Activated T-cell treated with anti-CD3 and anti-CD28 coated beads for 1 hour (primary cell): ENCODE results near the gene DEGS1.

Experiments
- DNase-seq: peaks from one replicate; pipeline ENCODE4 v3.0.0-alpha.2; 2020; ENCODE audit warnings: low read depth

Gene DEGS1

DNA sequence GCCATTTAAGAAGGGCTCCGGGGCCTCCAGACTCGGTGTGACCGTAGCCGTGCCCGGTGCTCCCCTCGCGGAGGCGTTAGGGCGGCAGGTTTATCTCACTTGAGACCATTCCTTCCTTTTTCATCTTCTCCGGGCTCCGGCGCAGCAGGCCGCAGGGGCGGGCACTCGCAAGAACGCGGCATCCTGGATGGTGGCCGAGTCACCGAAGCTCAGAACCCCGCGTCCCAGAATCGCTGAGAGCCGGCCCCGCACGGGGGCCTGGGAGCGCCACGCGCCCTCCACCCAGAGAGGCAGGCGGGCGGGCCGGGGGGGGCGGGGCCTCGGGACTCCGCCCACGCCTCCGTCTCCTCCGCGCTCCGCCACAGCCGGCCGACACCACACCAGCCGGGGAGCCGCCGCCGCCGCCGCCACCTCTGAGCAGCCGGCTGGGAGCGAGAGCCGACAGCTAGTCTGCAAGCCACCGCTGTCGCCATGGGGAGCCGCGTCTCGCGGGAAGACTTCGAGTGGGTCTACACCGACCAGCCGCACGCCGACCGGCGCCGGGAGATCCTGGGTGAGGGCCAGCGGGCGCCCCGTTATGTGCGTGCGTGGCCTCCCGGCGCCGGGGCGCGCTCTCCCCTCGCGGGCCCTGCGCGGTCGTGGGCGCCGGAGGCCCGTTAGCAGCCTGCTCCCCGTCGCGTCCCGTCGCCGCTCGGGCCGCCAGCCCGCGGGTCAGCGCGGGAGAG lies at the start of gene DEGS1:
TSS of gene DEGS1 (plus strand) at position 375 of the 725 bp plus-strand sequence. CDS start at position 472, 97 bp downstream.
- DNase-seq: peak; percentile 72

- DNase-seq: no peak
Observed at GRCh38 chr1:224133741-224134299, 49.2 kb upstream of the DEGS1 start.

DNA sequence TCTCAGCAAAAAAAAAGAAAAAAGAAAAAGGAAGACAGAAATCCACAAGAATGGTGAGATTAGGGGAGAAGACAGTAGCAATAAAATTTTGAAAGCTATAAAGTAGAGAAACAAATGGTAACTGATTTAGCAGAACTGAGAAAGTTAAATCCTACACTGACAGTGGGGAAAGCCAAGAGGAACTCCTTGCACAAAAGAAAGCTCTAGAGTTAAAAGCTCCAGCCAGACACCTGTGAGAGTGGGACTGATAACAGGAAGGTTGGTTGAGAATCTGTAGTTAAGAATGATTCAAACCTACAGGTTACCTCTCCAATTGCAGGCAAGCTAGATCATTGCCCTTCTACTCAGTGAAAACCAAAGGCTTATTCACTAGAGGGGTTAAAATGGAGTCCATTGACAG lies 45.5 kb upstream of the DEGS1 start:
- DNase-seq: no peak

- DNase-seq: no peak
Observed at GRCh38 chr1:224138198-224138597, 44.8 kb upstream of the DEGS1 start.

DNA sequence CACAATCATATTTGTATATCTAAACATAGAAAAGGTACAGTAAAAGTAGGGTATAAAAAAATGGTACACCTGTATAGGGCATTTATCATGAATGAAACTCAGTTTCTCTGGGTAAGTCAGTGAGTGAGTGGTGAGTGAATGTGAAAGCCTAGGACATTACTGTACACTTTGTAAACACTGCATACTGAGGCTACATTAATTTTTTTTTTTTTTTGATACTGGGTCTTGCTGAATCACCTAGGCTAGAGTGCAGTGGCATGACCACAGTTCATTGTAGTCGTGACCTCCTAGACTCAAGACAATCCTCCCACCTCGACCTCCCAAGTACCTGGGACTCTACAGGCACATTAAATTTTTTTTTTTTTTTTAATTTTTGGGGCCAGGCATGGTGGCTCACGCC lies 41.3 kb upstream of the DEGS1 start:
- no peak for DNase-seq

DNA sequence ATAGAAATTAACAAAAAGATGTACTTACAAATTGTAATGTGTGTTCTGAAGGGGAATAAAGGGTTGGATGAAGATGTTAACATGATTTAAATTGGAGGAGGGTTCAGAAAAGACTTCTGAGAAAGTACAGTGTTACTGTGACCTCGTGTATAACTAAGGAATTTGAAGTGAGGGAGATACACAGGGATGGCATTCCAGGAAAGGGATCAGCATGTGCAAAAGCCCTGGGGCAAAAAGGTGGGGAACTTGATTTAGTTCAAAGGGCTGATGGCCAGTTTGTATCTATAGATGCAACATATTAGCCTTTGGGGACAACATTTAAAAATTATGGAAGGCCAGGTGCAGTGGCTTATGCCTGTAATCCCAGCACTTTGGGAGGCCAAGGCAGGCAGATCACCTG lies 33.3 kb upstream of the DEGS1 start:
- no peak for DNase-seq

- DNase-seq: no peak
Observed at GRCh38 chr1:224151117-224151516, 31.9 kb upstream of the DEGS1 start.

GRCh38 chr1:224157316-224157715 lies 25.7 kb upstream of the DEGS1 start:
- no peak for DNase-seq

- no peak for DNase-seq
Observed at GRCh38 chr1:224159541-224159940, 23.5 kb upstream of the DEGS1 start.

- DNase-seq: no peak
Observed at GRCh38 chr1:224160171-224160682, 22.8 kb upstream of the DEGS1 start.

DNA sequence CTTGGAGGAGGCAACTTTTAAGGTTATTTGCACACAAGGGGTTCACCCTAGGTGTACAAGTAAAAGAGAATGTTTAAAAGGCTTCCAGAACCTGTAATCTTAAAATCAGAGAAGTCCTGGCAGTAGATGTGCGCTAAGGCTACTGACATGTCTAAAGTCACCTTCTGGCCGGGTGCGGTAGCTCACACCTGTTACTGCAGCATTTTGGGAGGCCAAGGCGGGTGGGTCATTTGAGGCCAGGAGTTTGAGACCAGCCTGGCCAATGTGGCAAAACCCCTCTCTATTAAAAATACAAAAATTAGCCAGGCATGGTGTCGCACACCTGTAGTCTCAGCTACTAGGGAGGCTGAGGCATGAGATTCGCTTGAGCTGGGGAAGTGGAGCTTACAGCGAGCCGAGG lies 20.3 kb upstream of the DEGS1 start:
- no peak for DNase-seq

- no peak for DNase-seq
Observed at GRCh38 chr1:224163311-224163710, 19.7 kb upstream of the DEGS1 start.

- DNase-seq: no peak
Observed at GRCh38 chr1:224168859-224169380, 14.1 kb upstream of the DEGS1 start.

DNA sequence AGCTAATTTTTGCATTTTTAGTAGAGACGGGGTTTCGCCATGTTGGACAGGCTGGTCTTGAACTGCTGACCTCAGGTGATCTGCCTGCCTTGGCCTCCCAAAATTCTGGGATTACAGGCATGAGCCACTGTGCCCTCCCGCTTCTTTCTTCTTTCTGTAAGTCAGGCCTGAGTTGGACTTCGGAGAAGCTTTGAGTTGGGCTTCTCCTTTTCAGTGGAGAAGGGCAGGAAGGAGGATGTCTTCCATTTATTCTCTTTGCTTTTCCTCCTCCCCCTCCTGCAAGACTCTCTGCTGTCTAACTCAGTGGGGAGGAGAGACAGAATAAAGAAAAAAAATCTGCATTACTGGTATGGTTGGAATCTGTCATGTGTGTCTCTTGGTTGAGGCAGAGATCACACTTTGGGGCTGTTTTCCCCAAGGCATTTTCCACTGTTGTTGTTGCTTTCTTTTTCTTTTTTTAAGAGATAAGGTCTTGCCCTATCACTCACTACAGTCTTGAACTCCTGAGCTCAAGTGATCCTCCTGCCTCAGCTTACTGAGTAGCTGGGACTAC lies 13.2 kb upstream of the DEGS1 start:
- DNase-seq: no peak

GRCh38 chr1:224170343-224170742 lies 12.7 kb upstream of the DEGS1 start:
- no peak for DNase-seq

- DNase-seq: no peak
Observed at GRCh38 chr1:224170748-224171478, 12.1 kb upstream of the DEGS1 start.

DNA sequence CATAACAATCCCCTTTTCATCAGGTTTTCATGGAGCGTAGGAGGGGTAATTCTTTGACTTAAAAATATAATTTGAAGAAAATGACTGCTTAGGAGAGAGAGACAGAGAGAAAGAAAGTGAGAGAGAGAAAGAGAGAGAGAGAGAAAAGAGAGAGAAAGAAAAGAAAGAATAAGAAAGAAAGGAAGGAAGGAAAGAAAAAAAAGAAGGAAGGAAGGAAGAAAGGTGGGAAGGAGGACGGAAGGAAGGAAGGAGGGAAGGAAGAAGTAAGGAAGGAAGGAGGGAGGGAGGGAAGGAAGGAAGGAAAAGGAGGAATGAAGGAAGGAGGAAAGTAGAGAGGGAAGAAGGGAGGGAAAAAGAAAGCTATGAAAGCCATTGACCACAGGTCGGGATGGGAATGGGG lies 10.8 kb upstream of the DEGS1 start:
- no peak for DNase-seq

- no peak for DNase-seq
Observed at GRCh38 chr1:224173523-224173922, 9.5 kb upstream of the DEGS1 start.

DNA sequence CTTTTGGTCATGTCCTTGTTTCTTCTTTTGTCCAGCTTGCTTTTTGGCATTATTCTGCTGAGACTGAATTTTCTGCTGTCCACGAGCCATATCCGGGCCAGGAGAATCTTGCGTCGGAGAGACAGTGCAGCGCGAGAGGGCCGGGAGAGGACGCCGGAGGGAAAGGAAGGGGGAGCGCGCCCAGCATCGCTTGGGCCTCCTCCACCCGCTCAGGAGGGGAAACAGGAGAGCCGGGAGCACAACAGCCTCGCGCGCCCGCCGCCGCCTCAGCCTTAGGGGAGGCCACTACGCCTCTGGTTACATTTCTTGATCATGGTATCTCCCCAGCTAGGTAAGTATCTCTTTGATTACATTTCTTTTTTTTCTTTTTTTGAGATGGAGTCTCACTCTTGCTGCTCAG lies 7.4 kb upstream of the DEGS1 start:
- DNase-seq: no peak

- DNase-seq: no peak
Observed at GRCh38 chr1:224177356-224177999, 5.6 kb upstream of the DEGS1 start.

- DNase-seq: no peak
Observed at GRCh38 chr1:224178894-224179293, 4.1 kb upstream of the DEGS1 start.
